ENCODE data around the gene NUDT4. TPM values are rescaled to one million over a fixed set of nuclear protein-coding genes. Genes with fewer than 3 reads are reported as not detected.
"Not testable (repeated sequence)": the region's sequence is repeated elsewhere in the genome, so short reads cannot be mapped to it uniquely, and the experiment has no call there.

Gene NUDT4
- total RNA-seq, 2 donors from 2014 or later, result 103 to 124 TPM

GRCh38 chr12:93387780-93388179, 10.1 kb downstream of the NUDT4 start:
- ATAC-seq (no peak), DNase-seq (no peak)
- intact Hi-C loops (cut with DNase I, micrococcal nuclease), result no loop called here

GRCh38 chr12:93390031-93390430, 12.3 kb downstream of the NUDT4 start:
- DNase-seq (no peak), ATAC-seq (no peak)
- intact Hi-C loops (cut with DNase I, micrococcal nuclease), result no loop called here

- DNase-seq, result no peak
- ATAC-seq, result no peak
- intact Hi-C loops (cut with DNase I, micrococcal nuclease), result no loop called here
Measured at GRCh38 chr12:93390549-93391297, 13.0 kb downstream of the NUDT4 start.

DNA sequence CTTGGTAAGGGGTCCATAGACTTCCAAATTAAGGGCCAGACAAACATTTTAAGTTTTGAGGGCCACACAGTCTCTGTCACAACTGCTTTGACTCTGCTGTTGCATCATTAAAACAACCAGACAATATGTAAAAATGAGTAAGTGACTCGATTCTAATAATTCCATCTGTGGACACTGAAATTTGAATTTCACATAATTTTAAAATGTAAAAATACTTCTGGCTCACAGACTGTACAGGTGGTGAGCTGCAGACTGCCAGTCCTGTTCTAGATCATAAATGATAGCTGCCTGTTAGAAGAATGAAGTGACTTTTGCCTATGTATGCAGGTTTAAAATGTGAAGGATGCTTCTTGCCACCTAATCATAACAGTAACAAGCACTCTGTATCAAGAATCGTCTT, 15.7 kb downstream of the NUDT4 start:
- ATAC-seq, result no peak
- intact Hi-C loops (cut with DNase I, micrococcal nuclease), result no loop called here
- no peak for DNase-seq

DNA sequence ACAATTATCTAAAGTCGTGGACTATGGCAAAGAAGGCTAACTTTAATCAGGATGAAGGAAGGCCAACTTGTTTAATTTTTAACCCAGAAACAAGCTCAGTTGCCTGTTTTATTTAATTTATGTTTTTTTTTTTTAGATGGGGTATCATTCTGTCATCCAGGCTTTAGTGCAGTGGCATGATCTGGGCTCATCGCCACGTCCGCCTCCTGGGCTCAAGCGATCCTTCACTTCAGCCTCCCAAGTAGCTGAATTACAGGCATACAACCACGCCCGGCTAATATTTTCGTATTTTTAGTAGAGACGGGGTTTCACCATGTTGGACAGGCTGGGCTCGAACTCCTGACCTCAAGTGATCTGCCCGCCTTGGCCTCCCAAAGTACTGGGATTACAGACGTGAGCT, 19.7 kb downstream of the NUDT4 start:
- intact Hi-C loops (cut with DNase I, micrococcal nuclease), result loop anchor here in 1 of 2 donors (5.0 kb wide), 1 partner anchor 410 kb away; no protein-coding TSS in a partner anchor
- DNase-seq (no peak), ATAC-seq (no peak)

- peak; percentile 96 for ATAC-seq
- DNase-seq, result not testable (repeated sequence)
- intact Hi-C loops (cut with DNase I, micrococcal nuclease), result loop anchor here in 1 of 2 donors (5.0 kb wide), 1 partner anchor 412 kb away; no protein-coding TSS in a partner anchor
Measured at GRCh38 chr12:93399183-93399863, 21.6 kb downstream of the NUDT4 start.

GRCh38 chr12:93402333-93403311, 24.9 kb downstream of the NUDT4 start:
- no peak for ATAC-seq
- no peak for DNase-seq
- intact Hi-C loops (cut with DNase I, micrococcal nuclease), result no loop called here

DNA sequence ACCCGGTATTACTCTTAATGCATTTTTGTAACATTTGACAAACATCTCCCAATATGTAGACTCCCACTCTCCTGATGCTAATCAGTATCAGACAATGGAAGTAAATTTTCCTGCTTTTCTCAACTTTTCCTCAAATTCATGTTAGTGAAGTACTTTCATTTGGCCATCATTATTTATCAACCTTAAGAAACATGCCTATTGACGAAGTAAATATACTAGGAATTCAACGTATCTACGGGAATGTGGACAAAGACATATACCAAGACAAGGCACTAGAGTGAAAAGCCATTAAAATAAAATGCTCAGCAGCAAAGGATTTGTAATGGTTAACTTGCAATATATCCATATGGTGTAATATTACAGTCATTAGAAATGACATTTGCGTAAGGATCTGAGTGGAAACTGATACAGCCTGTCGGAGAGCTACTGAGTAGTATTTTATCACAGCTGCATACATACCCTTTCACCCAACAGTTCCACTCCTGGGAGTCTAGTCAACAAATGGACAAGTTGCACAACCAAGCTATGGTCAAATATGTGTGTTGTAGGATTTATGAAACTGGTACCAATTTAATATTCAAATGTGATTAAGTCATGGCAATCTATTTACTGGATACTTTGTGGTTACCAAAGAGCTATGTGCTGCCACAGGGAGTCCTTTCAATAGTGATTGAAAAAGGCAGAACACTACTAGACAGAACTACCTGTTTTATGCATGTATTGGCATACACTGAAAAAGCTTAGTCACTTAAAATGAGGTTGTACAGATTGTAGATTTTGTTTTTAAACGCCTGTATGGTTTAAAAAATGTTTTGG, 26.5 kb downstream of the NUDT4 start:
- intact Hi-C loops (cut with DNase I, micrococcal nuclease), result no loop called here
- peak; percentile 17 for ATAC-seq
- DNase-seq, result no peak

DNA sequence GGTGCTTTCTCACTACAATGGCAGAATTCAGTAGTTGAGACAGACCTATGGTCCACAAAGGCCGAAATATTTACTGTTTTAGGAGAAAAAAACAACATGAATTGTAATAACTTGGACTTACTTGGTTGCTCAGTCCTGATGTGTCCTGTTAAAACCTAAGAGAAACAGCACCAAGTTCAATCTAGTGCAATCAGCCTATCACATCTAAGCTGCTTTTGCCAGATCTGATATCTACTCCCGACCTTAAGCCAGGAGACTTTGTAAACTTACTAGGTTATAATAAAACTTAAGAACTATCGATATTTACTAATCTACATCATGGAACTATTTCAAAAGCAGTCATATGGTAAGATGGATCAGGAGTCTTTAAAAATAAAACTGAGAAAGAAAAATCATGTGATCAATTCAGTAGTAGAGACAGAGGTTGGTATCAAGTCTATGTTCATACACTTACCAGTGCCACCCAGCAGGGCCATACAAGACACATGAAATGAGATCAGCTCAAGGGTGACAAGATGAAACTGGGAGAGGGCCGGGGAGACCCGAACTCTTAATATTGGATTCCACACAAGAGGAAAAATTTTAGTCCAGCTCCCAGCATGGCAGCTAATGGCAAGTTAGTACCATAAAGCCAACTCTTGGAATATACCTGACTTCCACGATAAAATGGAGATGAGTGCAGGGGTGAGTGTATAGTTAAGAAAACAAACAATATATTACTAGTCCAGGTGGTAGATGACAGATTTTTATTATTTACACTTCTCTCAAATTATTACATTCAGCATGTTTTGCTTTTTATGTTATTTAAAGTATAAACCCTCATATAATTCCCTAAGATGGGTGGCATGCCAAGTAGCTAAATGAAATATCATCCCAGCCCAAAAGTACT, 27.5 kb downstream of the NUDT4 start:
- intact Hi-C loops (cut with DNase I, micrococcal nuclease), result no loop called here
- DNase-seq, result no peak
- peak; percentile 12 for ATAC-seq

DNA sequence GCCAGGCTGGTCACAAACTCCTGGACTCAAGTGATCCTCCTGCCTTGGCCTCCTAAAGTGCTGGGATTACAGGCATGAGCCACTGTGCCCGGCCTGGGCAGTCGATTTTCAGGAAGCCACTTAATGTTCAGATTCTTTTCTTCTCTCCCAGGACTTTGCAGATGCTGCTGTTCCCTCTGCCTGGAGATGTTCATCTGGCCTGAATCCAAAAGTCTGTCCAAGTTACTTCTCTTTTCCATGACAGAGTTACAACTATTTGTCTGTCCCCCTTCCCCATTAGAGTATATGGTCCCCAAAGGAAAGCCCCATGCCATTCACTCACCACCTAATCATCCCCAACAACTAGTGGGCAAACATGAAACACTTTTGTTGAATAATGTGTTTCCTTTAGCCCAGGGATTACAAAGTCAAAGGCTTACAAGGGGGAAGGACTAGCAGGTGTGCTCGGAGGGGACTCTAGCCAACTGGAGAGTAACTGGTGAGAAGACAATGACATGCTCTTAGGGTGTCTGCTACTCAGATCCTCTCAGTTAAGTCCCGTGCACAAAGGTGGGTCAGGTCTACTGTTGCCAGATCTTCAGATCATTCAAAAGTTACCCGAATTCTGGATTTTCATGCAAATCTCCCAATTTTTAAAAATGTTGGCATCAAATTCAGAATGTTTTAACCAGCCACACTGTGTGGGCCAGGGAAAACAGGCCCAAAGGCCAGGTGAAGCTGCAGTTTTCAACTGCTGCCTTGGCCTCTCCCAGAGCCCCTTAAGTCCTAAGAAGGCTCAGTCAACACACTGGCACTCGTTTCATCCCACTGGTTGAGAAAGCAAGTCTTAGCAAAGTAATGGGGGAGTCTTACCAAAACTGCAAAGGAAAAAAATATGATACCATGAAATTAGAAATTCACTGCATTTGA, 29.6 kb downstream of the NUDT4 start:
- ATAC-seq, result peak; percentile 14
- no peak for DNase-seq
- intact Hi-C loops (cut with DNase I, micrococcal nuclease), result no loop called here

GRCh38 chr12:93407963-93408283, 30.2 kb downstream of the NUDT4 start:
- no peak for DNase-seq
- intact Hi-C loops (cut with DNase I, micrococcal nuclease), result no loop called here
- ATAC-seq, result no peak

GRCh38 chr12:93408813-93409212, 31.1 kb downstream of the NUDT4 start:
- ATAC-seq, result no peak
- intact Hi-C loops (cut with DNase I, micrococcal nuclease), result no loop called here
- DNase-seq, result no peak

- intact Hi-C loops (cut with DNase I, micrococcal nuclease); DNase-seq; ATAC-seq: not testable (repeated sequence)
Measured at GRCh38 chr12:93409343-93410187, 31.8 kb downstream of the NUDT4 start.

DNA sequence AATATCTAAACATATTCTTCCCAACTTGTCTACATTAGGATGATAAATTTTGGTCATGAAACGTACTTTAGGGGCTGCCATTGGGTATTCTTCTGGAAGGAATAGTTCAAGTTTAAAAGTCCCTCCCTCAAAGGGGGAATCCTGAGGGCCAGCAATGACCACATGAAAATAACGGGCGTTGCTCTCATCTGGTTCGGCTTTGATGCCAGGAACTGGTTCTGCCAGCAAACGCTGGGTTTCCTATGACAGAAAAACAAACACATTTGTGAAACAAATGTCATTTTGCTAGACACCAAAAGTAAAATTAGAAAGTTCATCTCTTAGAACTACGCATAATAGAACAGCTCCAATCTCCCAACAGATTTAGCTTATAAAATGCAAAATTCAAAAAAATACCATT, 33.3 kb downstream of the NUDT4 start:
- ATAC-seq; intact Hi-C loops (cut with DNase I, micrococcal nuclease); DNase-seq: not testable (repeated sequence)

- ATAC-seq; DNase-seq; intact Hi-C loops (cut with DNase I, micrococcal nuclease): not testable (repeated sequence)
Measured at GRCh38 chr12:93412396-93412795, 34.7 kb downstream of the NUDT4 start.

DNA sequence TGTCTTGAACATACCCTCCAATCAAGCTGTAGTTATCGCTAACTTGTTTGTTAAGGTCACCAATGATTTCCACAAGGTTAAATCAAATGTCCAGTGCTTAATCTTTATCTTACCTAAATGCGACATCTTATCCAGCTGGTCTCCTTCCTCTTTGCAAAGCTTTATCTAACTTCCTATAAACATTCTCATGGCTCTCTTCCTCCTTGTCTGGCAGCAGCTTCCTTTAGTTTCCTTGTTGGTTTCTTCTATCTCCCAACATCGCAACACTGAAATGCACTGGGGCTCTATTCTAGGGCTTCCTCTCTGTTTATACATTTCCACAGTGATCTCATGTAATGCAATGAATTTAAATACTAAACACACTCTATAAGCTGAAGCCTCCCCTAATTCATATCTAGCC, 35.3 kb downstream of the NUDT4 start:
- DNase-seq, result no peak
- intact Hi-C loops (cut with DNase I, micrococcal nuclease), result no loop called here
- peak; percentile 23 for ATAC-seq
